Measurements from ENCODE around the gene LRRIQ4. TPM values are rescaled to one million over a fixed set of nuclear protein-coding genes. Genes with fewer than 3 reads are reported as not detected.

Gene LRRIQ4
- total RNA-seq, 2 experiments from 2014 or later: not detected

GRCh38 chr3:169848741-169849140, 36.1 kb downstream of the LRRIQ4 start:
- no peak overlapping the region for H3K4me3 ChIP-seq (ENCODE audit: low read length)
- H3K9me3 ChIP-seq (ENCODE audit: control insufficient read depth in 1 of 2, insufficient read depth in 1 of 2, low read length in 2 of 2): no peaks in the 10 kb centered on the region
- no peaks in the 10 kb centered on the region for H3K4me1 ChIP-seq (ENCODE audit: insufficient read depth, low read length)
- no peak overlapping the region for H3K27ac ChIP-seq (ENCODE audit: low read depth in 1 of 2, low read length in 2 of 2)
- Mint-ChIP-seq H3K4me1 (ENCODE audit: low read depth) (no peaks in the 10 kb centered on the region), H3K27ac (no peak overlapping the region), H3K9me3 (no peaks in the 10 kb centered on the region), H3K36me3 (ENCODE audit: low read depth) (no peaks in the 10 kb centered on the region), H3K27me3 (peaks cover 10% of the 10 kb centered on the region), H3K4me3 (no peak overlapping the region)
- CTCF ChIA-PET: no interaction called here
- TF ChIP-seq CTCF (IDR thresholded peaks at IDR 0.05): no peak
- no peaks in the 10 kb centered on the region for H3K36me3 ChIP-seq (ENCODE audit: insufficient read depth, low read length)
- POLR2A ChIA-PET: no interaction called here
- DNase-seq (no peak), ATAC-seq (ENCODE audit: poor library complexity) (no peak)
- H3K27me3 ChIP-seq (ENCODE audit: control insufficient read depth in 1 of 2, insufficient read depth in 2 of 2, low read length in 2 of 2): no peaks in the 10 kb centered on the region
- intact Hi-C loops (cut with DNase I, micrococcal nuclease): no loop called here

- ChIA-PET CTCF (no interaction called here), POLR2A (no interaction called here)
- Mint-ChIP-seq H3K27ac (no peak overlapping the region), H3K9me3 (no peaks in the 10 kb centered on the region), H3K4me3 (no peak overlapping the region), H3K4me1 (ENCODE audit: low read depth) (no peaks in the 10 kb centered on the region), H3K27me3 (peaks cover 18% of the 10 kb centered on the region), H3K36me3 (ENCODE audit: low read depth) (no peaks in the 10 kb centered on the region)
- TF ChIP-seq CTCF (IDR thresholded peaks at IDR 0.05): no peak
- no peaks in the 10 kb centered on the region for H3K4me1 ChIP-seq (ENCODE audit: insufficient read depth, low read length)
- H3K27ac ChIP-seq (ENCODE audit: low read depth in 1 of 2, low read length in 2 of 2): no peak overlapping the region
- H3K27me3 ChIP-seq (ENCODE audit: control insufficient read depth in 1 of 2, insufficient read depth in 2 of 2, low read length in 2 of 2): peaks cover 0 to 3% of the 10 kb centered on the region in 2 experiments
- ATAC-seq (ENCODE audit: poor library complexity) (no peak), DNase-seq (no peak)
- intact Hi-C loops (cut with DNase I, micrococcal nuclease): no loop called here
- no peaks in the 10 kb centered on the region for H3K9me3 ChIP-seq (ENCODE audit: control insufficient read depth in 1 of 2, insufficient read depth in 1 of 2, low read length in 2 of 2)
- no peak overlapping the region for H3K4me3 ChIP-seq (ENCODE audit: low read length)
- H3K36me3 ChIP-seq (ENCODE audit: insufficient read depth, low read length): no peaks in the 10 kb centered on the region
Measured at GRCh38 chr3:169850618-169851017, 37.9 kb downstream of the LRRIQ4 start.

- no peaks in the 10 kb centered on the region for H3K9me3 Mint-ChIP-seq
- no peaks in the 10 kb centered on the region for H3K36me3 Mint-ChIP-seq (ENCODE audit: low read depth)
- Histone ChIP-seq H3K27me3 (ENCODE audit: control insufficient read depth in 1 of 2, insufficient read depth in 2 of 2, low read length in 2 of 2) (peaks cover 0 to 3% of the 10 kb centered on the region in 2 experiments), H3K4me3 (ENCODE audit: low read length) (no peak overlapping the region), H3K4me1 (ENCODE audit: insufficient read depth, low read length) (no peaks in the 10 kb centered on the region), H3K27ac (ENCODE audit: low read depth in 1 of 2, low read length in 2 of 2) (no peak overlapping the region), H3K9me3 (ENCODE audit: control insufficient read depth in 1 of 2, insufficient read depth in 1 of 2, low read length in 2 of 2) (no peaks in the 10 kb centered on the region), H3K36me3 (ENCODE audit: insufficient read depth, low read length) (no peaks in the 10 kb centered on the region)
- ChIA-PET CTCF (no interaction called here), POLR2A (no interaction called here)
- intact Hi-C loops (cut with DNase I, micrococcal nuclease): no loop called here
- no peak overlapping the region for H3K4me3 Mint-ChIP-seq
- DNase-seq (no peak), ATAC-seq (ENCODE audit: poor library complexity) (no peak)
- peaks cover 27% of the 10 kb centered on the region for H3K27me3 Mint-ChIP-seq
- no peaks in the 10 kb centered on the region for H3K4me1 Mint-ChIP-seq (ENCODE audit: low read depth)
- H3K27ac Mint-ChIP-seq: no peak overlapping the region
- no peak for TF ChIP-seq CTCF (IDR thresholded peaks at IDR 0.05)
Measured at GRCh38 chr3:169855514-169855913, 42.8 kb downstream of the LRRIQ4 start.

Measured in CD4-positive, alpha-beta T cell (primary cell).